Esophagus muscularis mucosa (tissue), 4 donors: ENCODE data around the gene GABRR2. TPM values are rescaled to one million over a fixed set of nuclear protein-coding genes. Genes with fewer than 3 reads are reported as not detected.

Source experiments
- DNase-seq: peaks from one replicate; pipeline ENCODE4 v3.0.0-alpha.2; 2017; ENCODE audit errors: extremely low spot score
- H3K27ac ChIP-seq, 4 donors: fragments of 200-600 bp; sonication (generic); replicated peaks in 1 of 4; 1 replicate in 3 of 4; 2 replicates in 1 of 4; pipeline ENCODE4 v1.5.1; 2016 to 2019; ENCODE audit warnings: mild to moderate bottlenecking in 1 of 4
- H3K27me3 ChIP-seq, 4 donors: fragments of 200-600 bp; sonication (generic); one replicate each; pipeline versions ENCODE4 v1.5.1 to v1.6.0; 2016 to 2019
- H3K36me3 ChIP-seq, 4 donors: fragments of 200-600 bp; sonication (generic); one replicate each; pipeline ENCODE4 v1.5.1; 2016 to 2019
- H3K4me1 ChIP-seq, 4 donors: fragments of 200-600 bp; sonication (generic); one replicate each; pipeline ENCODE4 v1.5.1; 2016 to 2019
- H3K4me3 ChIP-seq, 4 donors: fragments of 200-600 bp; sonication (generic); 1 replicate in 2 of 4; 2 replicates in 2 of 4; pipeline ENCODE4 v1.5.1; 2016 to 2019; ENCODE audit warnings: mild to moderate bottlenecking in 4 of 4, moderate library complexity in 1 of 4
- H3K9me3 ChIP-seq, 4 donors: fragments of 200-600 bp; sonication (generic); 1 replicate in 3 of 4; 2 replicates in 1 of 4; pipeline ENCODE4 v1.5.1; 2016 to 2019
- EP300 ChIP-seq: sonication (generic); formaldehyde crosslinking; IDR thresholded peaks from one replicate; pipeline ENCODE4 v1.6.1; 2017; ENCODE audit warnings: antibody characterized with exemption
- POLR2A ChIP-seq: fragments of 450-650 bp; IDR thresholded peaks from one replicate; pipeline ENCODE4 v1.6.1; 2017; ENCODE audit warnings: antibody characterized with exemption, moderate library complexity, mild to moderate bottlenecking, low read depth
- POLR2AphosphoS5 ChIP-seq, 2 donors: sonication (generic); formaldehyde crosslinking; IDR thresholded peaks; one replicate each; pipeline ENCODE4 v1.6.1; 2017; ENCODE audit warnings: antibody characterized with exemption in 2 of 2
- WGBS: methylation state at CpG from one replicate; pipeline ENCODE4 v1.1.5; 2018; 5-methylcytosine and 5-hydroxymethylcytosine counted together
- intact Hi-C: fragments of 100-400 bp; cut with DNase I; formaldehyde crosslinking; loops from one replicate; pipeline ENCODE4 v1.15.1; 2023
- total RNA-seq, 4 donors: library from RNA; depleted of rRNA; stranded (reverse); fragments of >200 nt; gene quantifications; one replicate each; pipeline versions ENCODE4 v1.1.0 to v1.2.1, GENCODE V29; 2016
- TF ChIP-seq, protein P1 (sequence below), 3 experiments: fragments of 200-600 bp in 2 of 3; fragments of 450-650 bp in 1 of 3; sonication (generic) in 2 of 3; IDR thresholded peaks; one replicate each; pipeline ENCODE4 v1.5.1; 2017 to 2019; ENCODE audit warnings: antibody characterized with exemption in 3 of 3, mild to moderate bottlenecking in 2 of 3, moderate library complexity in 1 of 3

GABRR2 gene
- total RNA-seq, 4 donors from 2014 or later: 0.33 to 0.46 (median 0.45) TPM; not detected in 1

DNA sequence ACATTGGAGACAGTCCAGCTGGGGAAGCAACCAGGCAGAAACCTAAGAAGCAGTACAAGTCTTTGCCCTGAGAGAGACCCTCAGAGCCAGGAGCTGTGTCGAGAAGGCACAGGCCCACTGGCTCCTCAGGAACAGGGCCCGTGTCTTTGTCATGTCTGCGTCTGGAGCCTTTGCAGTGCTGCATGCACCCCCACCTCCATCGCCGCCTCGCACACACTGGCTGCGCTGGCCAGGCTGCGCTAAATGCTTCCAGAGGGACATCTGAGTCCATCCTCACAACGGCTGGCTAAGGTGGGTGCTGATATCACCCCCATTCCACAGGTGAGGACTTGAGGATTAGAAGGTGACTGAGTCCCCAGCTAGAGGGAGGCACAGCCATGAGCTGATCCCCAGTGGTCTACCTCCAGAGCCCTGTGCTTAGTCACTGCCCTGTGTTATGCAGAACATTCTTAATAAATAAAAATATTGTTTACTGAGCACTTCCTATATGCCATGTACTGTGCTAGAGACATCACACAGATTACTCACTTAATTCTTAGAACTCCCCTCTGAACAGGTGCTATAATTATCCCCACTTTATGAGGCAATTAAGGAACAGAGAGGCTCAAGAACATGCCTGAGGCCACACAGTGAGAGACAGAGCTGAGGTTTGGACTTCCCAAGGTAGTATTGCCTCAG is 27.6 kb downstream of the GABRR2 start:
- Histone ChIP-seq H3K4me1 (no peaks in the 10 kb centered on the region), H3K9me3 (no peaks in the 10 kb centered on the region), H3K4me3 (no peak overlapping the region), H3K36me3 (no peaks in the 10 kb centered on the region), H3K27ac (no peak overlapping the region), H3K27me3 (no peaks in the 10 kb centered on the region)
- DNase-seq: no peak
- WGBS: no CpG with 5 or more reads among the region's 9 CpGs
- intact Hi-C loops: no loop called here
- TF ChIP-seq, protein P1, sequence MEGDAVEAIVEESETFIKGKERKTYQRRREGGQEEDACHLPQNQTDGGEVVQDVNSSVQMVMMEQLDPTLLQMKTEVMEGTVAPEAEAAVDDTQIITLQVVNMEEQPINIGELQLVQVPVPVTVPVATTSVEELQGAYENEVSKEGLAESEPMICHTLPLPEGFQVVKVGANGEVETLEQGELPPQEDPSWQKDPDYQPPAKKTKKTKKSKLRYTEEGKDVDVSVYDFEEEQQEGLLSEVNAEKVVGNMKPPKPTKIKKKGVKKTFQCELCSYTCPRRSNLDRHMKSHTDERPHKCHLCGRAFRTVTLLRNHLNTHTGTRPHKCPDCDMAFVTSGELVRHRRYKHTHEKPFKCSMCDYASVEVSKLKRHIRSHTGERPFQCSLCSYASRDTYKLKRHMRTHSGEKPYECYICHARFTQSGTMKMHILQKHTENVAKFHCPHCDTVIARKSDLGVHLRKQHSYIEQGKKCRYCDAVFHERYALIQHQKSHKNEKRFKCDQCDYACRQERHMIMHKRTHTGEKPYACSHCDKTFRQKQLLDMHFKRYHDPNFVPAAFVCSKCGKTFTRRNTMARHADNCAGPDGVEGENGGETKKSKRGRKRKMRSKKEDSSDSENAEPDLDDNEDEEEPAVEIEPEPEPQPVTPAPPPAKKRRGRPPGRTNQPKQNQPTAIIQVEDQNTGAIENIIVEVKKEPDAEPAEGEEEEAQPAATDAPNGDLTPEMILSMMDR (IDR thresholded peaks at IDR 0.05): no peak
- TF ChIP-seq POLR2A: no peak
- TF ChIP-seq EP300: no peak
- no peak for TF ChIP-seq POLR2AphosphoS5 (IDR thresholded peaks at IDR 0.05)

DNA sequence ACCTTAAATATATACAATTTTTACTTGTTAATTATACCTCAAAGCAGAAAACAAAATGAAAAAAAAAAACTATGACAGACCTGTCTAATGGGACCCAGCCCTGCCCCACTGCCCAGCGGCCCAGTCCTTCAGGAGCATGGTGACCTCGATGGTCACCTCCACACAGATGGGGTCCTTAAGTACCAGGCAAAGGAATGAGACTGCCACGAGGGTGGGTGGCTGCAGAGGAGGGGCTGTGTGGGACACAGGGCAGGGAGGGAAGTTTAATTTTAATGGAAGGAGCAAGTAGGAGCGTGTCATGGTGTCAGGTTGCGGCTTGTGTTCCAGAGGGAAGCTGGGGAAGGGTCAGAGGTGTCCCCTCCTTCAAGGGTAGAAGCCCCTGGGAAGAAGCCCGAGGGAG is 28.6 kb downstream of the GABRR2 start:
- DNase-seq: no peak
- 83% methylated on average over 6 of the region's 6 CpGs for WGBS
- TF ChIP-seq, protein P1 (IDR thresholded peaks at IDR 0.05): no peak
- TF ChIP-seq POLR2AphosphoS5 (IDR thresholded peaks at IDR 0.05) (no peak), POLR2A (no peak), EP300 (no peak)

DNA sequence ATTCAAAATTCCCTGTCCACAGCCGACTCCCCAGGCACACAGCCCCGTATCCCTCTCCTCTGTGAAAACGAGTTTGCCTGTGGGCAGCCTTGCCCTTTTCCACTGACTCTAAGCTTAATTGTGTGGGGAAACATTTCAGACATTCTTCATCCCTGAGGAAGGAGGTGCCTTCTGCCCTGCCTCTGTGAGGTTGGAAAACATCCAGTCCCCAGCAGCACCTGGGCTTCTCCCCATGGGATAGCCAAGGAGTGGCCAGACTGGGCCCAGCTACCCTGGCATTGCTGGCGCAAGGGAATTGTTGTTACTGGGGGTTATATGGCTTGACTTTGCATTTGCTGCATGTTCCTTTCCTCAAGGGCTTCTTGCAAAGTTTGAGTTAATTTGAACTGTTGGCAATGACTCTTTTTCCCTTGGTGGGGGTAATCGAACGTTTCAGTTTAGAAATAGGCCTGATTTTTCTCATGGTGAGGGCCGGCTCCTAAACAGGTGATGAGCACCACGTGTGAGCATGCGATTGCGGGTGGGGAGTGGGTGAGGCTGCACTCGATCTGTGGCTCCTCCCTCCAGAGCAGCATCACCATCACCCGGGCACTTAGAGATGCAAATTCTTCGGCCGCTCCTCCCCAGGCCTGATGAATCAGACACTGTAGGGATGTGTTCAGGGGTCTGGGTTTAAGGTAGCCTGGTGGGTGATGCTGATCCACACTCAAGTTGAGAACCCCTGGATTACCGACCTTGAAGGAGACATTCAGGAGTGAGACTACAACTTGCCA is 29.9 kb downstream of the GABRR2 start:
- TF ChIP-seq POLR2A (no peak), EP300 (no peak), POLR2AphosphoS5 (IDR thresholded peaks at IDR 0.05) (no peak)
- TF ChIP-seq, protein P1 (IDR thresholded peaks at IDR 0.05): no peak
- Histone ChIP-seq H3K27me3 (no peaks in the 10 kb centered on the region), H3K4me3 (no peak overlapping the region), H3K9me3 (no peaks in the 10 kb centered on the region), H3K36me3 (no peaks in the 10 kb centered on the region), H3K27ac (no peak overlapping the region), H3K4me1 (no peaks in the 10 kb centered on the region)
- DNase-seq: no peak
- intact Hi-C loops: no loop called here
- WGBS: 90% methylated on average over 14 of the region's 15 CpGs

More for the DNA sequence above, 28.6 kb downstream of the GABRR2 start:
- intact Hi-C loops: no loop called here
- Histone ChIP-seq H3K36me3 (no peaks in the 10 kb centered on the region), H3K27me3 (no peaks in the 10 kb centered on the region), H3K9me3 (no peaks in the 10 kb centered on the region), H3K4me1 (no peaks in the 10 kb centered on the region), H3K27ac (no peak overlapping the region), H3K4me3 (no peak overlapping the region)

DNA sequence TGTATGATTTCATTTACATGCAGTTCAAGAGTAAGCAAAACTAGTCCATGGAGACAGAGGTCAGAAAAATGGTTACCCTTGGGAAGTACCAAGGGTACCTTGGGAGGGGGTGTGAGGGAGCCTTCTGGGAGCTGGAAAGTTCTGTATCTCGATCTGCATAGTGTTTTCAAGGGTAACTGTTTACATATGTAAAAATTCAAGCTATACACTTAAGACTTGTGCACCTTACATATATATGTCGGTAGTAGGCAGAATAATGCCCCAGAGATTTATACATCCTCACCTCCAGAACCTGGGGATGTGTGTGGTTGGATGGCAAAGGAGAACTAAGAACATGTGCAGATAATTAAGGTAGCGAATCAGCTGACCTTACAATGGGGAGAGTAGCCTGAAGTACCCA is 31.0 kb downstream of the GABRR2 start:
- intact Hi-C loops: no loop called here
- H3K4me3 ChIP-seq: no peak overlapping the region
- no peaks in the 10 kb centered on the region for H3K36me3 ChIP-seq
- no peak for DNase-seq
- WGBS: 90% methylated on average over 3 of the region's 3 CpGs
- H3K4me1 ChIP-seq: no peaks in the 10 kb centered on the region
- TF ChIP-seq, protein P1 (IDR thresholded peaks at IDR 0.05): no peak
- H3K27me3 ChIP-seq: no peaks in the 10 kb centered on the region
- H3K9me3 ChIP-seq: no peaks in the 10 kb centered on the region
- H3K27ac ChIP-seq: no peak overlapping the region
